Liver (tissue), 9 donors: ENCODE measurements around the gene BCAP31. TPM values are rescaled to one million over a fixed set of nuclear protein-coding genes. Genes with fewer than 3 reads are reported as not detected.

Experiments
- DNase-seq: peaks from one replicate; pipeline ENCODE4 v3.0.0-alpha.2; 2017; ENCODE audit warnings: low spot score
- H3K27ac ChIP-seq, 2 donors: one replicate each; pipeline ENCODE4 v1.7.0; 2013; ENCODE audit warnings: inconsistent platforms in 2 of 2, low read length in 2 of 2, control low read depth in 1 of 2, low read depth in 1 of 2, mild to moderate bottlenecking in 1 of 2
- H3K27me3 ChIP-seq, 4 donors: one replicate each; pipeline versions ENCODE4 v1.6.1 to v1.7.0; 2013; ENCODE audit warnings: low read length in 3 of 4, inconsistent platforms in 1 of 4, mild to moderate bottlenecking in 1 of 4, moderate library complexity in 1 of 4; ENCODE audit not compliant: control insufficient read depth in 4 of 4, insufficient read depth in 4 of 4
- H3K36me3 ChIP-seq, 4 donors: one replicate each; pipeline versions ENCODE4 v1.6.1 to v1.7.0; 2013; ENCODE audit warnings: low read length in 3 of 4, mild to moderate bottlenecking in 3 of 4, low read depth in 1 of 4, moderate library complexity in 1 of 4; ENCODE audit not compliant: control insufficient read depth in 4 of 4, insufficient read depth in 3 of 4
- H3K4me1 ChIP-seq, 4 donors: one replicate each; pipeline versions ENCODE4 v1.6.1 to v1.7.0; 2013; ENCODE audit warnings: low read length in 3 of 4, mild to moderate bottlenecking in 3 of 4, moderate library complexity in 1 of 4; ENCODE audit not compliant: control insufficient read depth in 4 of 4, insufficient read depth in 4 of 4
- H3K4me3 ChIP-seq, 3 donors: one replicate each; pipeline versions ENCODE4 v1.6.1 to v1.7.0; 2013; ENCODE audit warnings: low read length in 3 of 3, control low read depth in 1 of 3, low read depth in 1 of 3, mild to moderate bottlenecking in 1 of 3
- H3K9ac ChIP-seq, 2 donors: one replicate each; pipeline ENCODE4 v1.7.0; 2013; ENCODE audit warnings: low read length in 2 of 2, mild to moderate bottlenecking in 2 of 2, moderate library complexity in 2 of 2, control low read depth in 1 of 2, low read depth in 1 of 2
- H3K9me3 ChIP-seq, 4 donors: one replicate each; pipeline versions ENCODE4 v1.6.1 to v1.7.0; 2013; ENCODE audit warnings: low read length in 3 of 4; ENCODE audit not compliant: control insufficient read depth in 4 of 4
- ATF3 ChIP-seq: IDR thresholded peaks from 2 replicates; pipeline ENCODE4 v1.6.1; 2016; ENCODE audit warnings: antibody characterized with exemption
- EGR1 ChIP-seq, 2 donors: IDR thresholded peaks; 2 replicates each; pipeline ENCODE4 v1.6.1; 2016 to 2018; ENCODE audit warnings: antibody characterized with exemption in 2 of 2, low read depth in 2 of 2
- FOXA1 ChIP-seq: IDR thresholded peaks from 2 replicates; pipeline ENCODE4 v1.6.1; 2016; ENCODE audit warnings: antibody characterized with exemption
- FOXA2 ChIP-seq: IDR thresholded peaks from 2 replicates; pipeline ENCODE4 v1.6.1; 2016; ENCODE audit warnings: antibody characterized with exemption
- GABPA ChIP-seq, 2 donors: IDR thresholded peaks in 1 of 2; conservative IDR thresholded peaks in 1 of 2; 2 replicates each; pipeline ENCODE4 v1.6.1; 2016; ENCODE audit warnings: antibody characterized with exemption in 2 of 2, mild to moderate bottlenecking in 1 of 2, moderate library complexity in 1 of 2
- HNF4A ChIP-seq, 2 donors: conservative IDR thresholded peaks; 2 replicates each; pipeline ENCODE4 v1.6.1; 2016; ENCODE audit warnings: antibody characterized with exemption in 2 of 2, mild to moderate bottlenecking in 2 of 2
- HNF4G ChIP-seq: IDR thresholded peaks from 2 replicates; pipeline ENCODE4 v1.6.1; 2016; ENCODE audit warnings: antibody characterized with exemption
- JUND ChIP-seq, 2 donors: IDR thresholded peaks; 2 replicates each; pipeline ENCODE4 v1.6.1; 2016; ENCODE audit warnings: antibody characterized with exemption in 2 of 2
- NR2F2 ChIP-seq: IDR thresholded peaks from 2 replicates; pipeline ENCODE4 v1.6.1; 2016; ENCODE audit warnings: antibody characterized with exemption
- RAD21 ChIP-seq, 2 donors: IDR thresholded peaks; 2 replicates each; pipeline ENCODE4 v1.6.1; 2016; ENCODE audit warnings: antibody characterized with exemption in 2 of 2, mild to moderate bottlenecking in 2 of 2
- RXRA ChIP-seq, 2 donors: IDR thresholded peaks; 2 replicates each; pipeline ENCODE4 v1.6.1; 2017 to 2018; ENCODE audit warnings: antibody characterized with exemption in 2 of 2, mild to moderate bottlenecking in 1 of 2
- SP1 ChIP-seq: IDR thresholded peaks from 2 replicates; pipeline ENCODE4 v1.6.1; 2018; ENCODE audit warnings: antibody characterized with exemption, mild to moderate bottlenecking
- YY1 ChIP-seq: IDR thresholded peaks from 2 replicates; pipeline ENCODE4 v1.6.1; 2016; ENCODE audit warnings: antibody characterized with exemption, mild to moderate bottlenecking
- WGBS: extraction: QIAGEN DNeasy Blood & Tissue Kit; methylation state at CpG from one replicate; pipeline ENCODE4 v1.1.7; 2013; 5-methylcytosine and 5-hydroxymethylcytosine counted together
- polyA plus RNA-seq, 2 donors: library from polyadenylated mRNA; stranded (reverse) in 1 of 2; unstranded in 1 of 2; fragments of 200-250 nt in 1 of 2; fragments of >200 nt in 1 of 2; fragmentation: Nextera tagmentation in 1 of 2; extraction: Ambion mirVana in 1 of 2; gene quantifications; one replicate each; pipeline versions ENCODE4 v1.2.1 to v1.2.3, GENCODE V29; 2013 to 2015
- total RNA-seq, 2 donors: library from RNA; depleted of rRNA; stranded (reverse); fragments of >200 nt; gene quantifications; one replicate each; pipeline ENCODE4 v1.2.3, GENCODE V29; 2014
- TF ChIP-seq, protein P1 (sequence below): fragments of 150-350 bp; IDR thresholded peaks from 2 replicates; pipeline ENCODE4 v1.5.1; 2017; ENCODE audit warnings: improper control_type of control experiment, low read depth, low read length; ENCODE audit not compliant: missing input control
- TF ChIP-seq, protein P2 (sequence below): IDR thresholded peaks from 2 replicates; pipeline ENCODE4 v1.6.1; 2016; ENCODE audit warnings: antibody characterized with exemption
- TF ChIP-seq, protein P3 (sequence below): IDR thresholded peaks from 2 replicates; pipeline ENCODE4 v1.6.1; 2016; ENCODE audit warnings: antibody characterized with exemption, mild to moderate bottlenecking
- donor health status: healthy.
- donor health status: healthy.
- donor health status: healthy.
- donor health status: healthy.
- donor health status: healthy.

Gene BCAP31
- total and polyA plus RNA-seq, 4 donors, result 64.6 to 158 (median 119) TPM

DNA sequence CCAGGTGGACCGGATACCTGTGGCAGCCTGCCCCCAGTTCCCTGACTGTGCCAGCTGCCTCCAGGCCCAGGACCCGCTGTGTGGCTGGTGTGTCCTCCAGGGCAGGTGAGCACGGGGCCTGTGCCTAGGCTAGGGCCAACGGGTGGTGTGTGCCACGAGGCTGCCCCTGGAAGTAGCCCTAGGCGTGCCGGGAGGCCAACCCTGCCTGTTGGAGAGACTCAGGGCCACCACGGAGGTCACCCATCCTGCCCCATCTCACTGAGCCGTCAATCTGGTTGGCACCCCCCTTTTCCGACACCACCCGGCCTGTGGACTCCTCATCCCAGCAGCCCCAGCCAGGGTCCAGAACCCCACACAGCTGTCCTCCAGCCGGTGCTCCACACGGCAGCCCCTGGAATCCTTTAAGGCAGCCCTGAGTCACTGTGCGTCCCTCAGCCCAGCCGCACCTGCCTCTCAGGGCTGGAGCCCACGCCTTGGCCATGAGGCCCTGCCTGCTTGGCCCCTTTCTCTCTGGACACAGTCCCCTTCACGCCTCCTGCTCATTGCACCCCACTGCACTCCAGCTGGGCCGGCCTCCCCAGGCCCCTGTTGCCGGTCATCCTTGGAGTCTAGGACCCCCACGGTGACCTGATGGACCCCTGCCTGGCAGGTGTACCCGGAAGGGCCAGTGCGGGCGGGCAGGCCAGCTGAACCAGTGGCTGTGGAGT lies 45.1 kb upstream of the BCAP31 start:
- 92% methylated on average over 23 of the region's 23 CpGs for WGBS
- TF ChIP-seq JUND (IDR thresholded peaks at IDR 0.05) (no peak), HNF4G (no peak), GABPA (IDR thresholded peaks at IDR 0.05 in 1 of 2, conservative IDR thresholded peaks at IDR 0.05 in 1 of 2) (no peak), RAD21 (IDR thresholded peaks at IDR 0.05) (no peak), YY1 (no peak), ATF3 (no peak), HNF4A (conservative IDR thresholded peaks at IDR 0.05) (no peak), FOXA2 (no peak), NR2F2 (no peak), EGR1 (IDR thresholded peaks at IDR 0.05; ENCODE audit: low read depth in 2 of 2) (no peak), FOXA1 (no peak), RXRA (IDR thresholded peaks at IDR 0.05) (no peak), SP1 (no peak)
- TF ChIP-seq, protein P1, sequence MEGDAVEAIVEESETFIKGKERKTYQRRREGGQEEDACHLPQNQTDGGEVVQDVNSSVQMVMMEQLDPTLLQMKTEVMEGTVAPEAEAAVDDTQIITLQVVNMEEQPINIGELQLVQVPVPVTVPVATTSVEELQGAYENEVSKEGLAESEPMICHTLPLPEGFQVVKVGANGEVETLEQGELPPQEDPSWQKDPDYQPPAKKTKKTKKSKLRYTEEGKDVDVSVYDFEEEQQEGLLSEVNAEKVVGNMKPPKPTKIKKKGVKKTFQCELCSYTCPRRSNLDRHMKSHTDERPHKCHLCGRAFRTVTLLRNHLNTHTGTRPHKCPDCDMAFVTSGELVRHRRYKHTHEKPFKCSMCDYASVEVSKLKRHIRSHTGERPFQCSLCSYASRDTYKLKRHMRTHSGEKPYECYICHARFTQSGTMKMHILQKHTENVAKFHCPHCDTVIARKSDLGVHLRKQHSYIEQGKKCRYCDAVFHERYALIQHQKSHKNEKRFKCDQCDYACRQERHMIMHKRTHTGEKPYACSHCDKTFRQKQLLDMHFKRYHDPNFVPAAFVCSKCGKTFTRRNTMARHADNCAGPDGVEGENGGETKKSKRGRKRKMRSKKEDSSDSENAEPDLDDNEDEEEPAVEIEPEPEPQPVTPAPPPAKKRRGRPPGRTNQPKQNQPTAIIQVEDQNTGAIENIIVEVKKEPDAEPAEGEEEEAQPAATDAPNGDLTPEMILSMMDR, result no peak
- TF ChIP-seq, protein P2, sequence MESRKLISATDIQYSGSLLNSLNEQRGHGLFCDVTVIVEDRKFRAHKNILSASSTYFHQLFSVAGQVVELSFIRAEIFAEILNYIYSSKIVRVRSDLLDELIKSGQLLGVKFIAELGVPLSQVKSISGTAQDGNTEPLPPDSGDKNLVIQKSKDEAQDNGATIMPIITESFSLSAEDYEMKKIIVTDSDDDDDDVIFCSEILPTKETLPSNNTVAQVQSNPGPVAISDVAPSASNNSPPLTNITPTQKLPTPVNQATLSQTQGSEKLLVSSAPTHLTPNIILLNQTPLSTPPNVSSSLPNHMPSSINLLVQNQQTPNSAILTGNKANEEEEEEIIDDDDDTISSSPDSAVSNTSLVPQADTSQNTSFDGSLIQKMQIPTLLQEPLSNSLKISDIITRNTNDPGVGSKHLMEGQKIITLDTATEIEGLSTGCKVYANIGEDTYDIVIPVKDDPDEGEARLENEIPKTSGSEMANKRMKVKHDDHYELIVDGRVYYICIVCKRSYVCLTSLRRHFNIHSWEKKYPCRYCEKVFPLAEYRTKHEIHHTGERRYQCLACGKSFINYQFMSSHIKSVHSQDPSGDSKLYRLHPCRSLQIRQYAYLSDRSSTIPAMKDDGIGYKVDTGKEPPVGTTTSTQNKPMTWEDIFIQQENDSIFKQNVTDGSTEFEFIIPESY, result no peak
- TF ChIP-seq, protein P3, sequence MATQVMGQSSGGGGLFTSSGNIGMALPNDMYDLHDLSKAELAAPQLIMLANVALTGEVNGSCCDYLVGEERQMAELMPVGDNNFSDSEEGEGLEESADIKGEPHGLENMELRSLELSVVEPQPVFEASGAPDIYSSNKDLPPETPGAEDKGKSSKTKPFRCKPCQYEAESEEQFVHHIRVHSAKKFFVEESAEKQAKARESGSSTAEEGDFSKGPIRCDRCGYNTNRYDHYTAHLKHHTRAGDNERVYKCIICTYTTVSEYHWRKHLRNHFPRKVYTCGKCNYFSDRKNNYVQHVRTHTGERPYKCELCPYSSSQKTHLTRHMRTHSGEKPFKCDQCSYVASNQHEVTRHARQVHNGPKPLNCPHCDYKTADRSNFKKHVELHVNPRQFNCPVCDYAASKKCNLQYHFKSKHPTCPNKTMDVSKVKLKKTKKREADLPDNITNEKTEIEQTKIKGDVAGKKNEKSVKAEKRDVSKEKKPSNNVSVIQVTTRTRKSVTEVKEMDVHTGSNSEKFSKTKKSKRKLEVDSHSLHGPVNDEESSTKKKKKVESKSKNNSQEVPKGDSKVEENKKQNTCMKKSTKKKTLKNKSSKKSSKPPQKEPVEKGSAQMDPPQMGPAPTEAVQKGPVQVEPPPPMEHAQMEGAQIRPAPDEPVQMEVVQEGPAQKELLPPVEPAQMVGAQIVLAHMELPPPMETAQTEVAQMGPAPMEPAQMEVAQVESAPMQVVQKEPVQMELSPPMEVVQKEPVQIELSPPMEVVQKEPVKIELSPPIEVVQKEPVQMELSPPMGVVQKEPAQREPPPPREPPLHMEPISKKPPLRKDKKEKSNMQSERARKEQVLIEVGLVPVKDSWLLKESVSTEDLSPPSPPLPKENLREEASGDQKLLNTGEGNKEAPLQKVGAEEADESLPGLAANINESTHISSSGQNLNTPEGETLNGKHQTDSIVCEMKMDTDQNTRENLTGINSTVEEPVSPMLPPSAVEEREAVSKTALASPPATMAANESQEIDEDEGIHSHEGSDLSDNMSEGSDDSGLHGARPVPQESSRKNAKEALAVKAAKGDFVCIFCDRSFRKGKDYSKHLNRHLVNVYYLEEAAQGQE, result no peak
- H3K27me3 ChIP-seq, result no peaks in the 10 kb centered on the region
- H3K4me3 ChIP-seq, result no peak overlapping the region
- H3K4me1 ChIP-seq, result no peaks in the 10 kb centered on the region
- DNase-seq, result no peak
- H3K9ac ChIP-seq, result no peak overlapping the region
- no peaks in the 10 kb centered on the region for H3K9me3 ChIP-seq
- H3K27ac ChIP-seq, result no peak overlapping the region
- no peaks in the 10 kb centered on the region for H3K36me3 ChIP-seq
